22Rv1 (cell line): ENCODE measurements around the gene SOX5.

Experiments
- ZFX ChIP-seq: fragments of 450-650 bp; IDR thresholded peaks from 2 replicates; pipeline ENCODE4 v1.6.1; 2017; ENCODE audit warnings: antibody characterized with exemption, borderline replicate concordance
- TF ChIP-seq, protein P1 (sequence below): fragments of 450-650 bp; IDR thresholded peaks from 2 replicates; pipeline ENCODE4 v1.5.1; 2017; ENCODE audit warnings: mild to moderate bottlenecking

DNA sequence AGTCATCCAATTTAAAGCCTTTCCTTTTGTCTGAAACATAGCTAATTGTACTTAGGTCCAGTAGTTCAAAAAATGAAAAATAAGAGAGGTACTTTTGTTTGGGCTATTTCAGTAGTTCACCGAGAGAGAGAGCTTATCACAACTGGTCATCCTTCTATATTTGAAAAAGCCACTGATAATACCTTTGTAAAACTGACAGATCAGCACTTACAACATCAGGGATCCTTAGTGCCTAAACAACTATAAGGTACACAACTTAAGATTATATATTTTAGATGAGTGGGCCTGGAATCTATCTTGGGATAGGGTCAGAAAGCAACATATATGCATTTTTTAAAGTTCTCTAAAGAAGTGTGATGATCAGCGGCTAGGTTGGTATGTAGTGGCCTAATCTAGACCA is 97.9 kb downstream of the SOX5 start:
- TF ChIP-seq, protein P1, sequence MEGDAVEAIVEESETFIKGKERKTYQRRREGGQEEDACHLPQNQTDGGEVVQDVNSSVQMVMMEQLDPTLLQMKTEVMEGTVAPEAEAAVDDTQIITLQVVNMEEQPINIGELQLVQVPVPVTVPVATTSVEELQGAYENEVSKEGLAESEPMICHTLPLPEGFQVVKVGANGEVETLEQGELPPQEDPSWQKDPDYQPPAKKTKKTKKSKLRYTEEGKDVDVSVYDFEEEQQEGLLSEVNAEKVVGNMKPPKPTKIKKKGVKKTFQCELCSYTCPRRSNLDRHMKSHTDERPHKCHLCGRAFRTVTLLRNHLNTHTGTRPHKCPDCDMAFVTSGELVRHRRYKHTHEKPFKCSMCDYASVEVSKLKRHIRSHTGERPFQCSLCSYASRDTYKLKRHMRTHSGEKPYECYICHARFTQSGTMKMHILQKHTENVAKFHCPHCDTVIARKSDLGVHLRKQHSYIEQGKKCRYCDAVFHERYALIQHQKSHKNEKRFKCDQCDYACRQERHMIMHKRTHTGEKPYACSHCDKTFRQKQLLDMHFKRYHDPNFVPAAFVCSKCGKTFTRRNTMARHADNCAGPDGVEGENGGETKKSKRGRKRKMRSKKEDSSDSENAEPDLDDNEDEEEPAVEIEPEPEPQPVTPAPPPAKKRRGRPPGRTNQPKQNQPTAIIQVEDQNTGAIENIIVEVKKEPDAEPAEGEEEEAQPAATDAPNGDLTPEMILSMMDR, result no peak
- TF ChIP-seq ZFX, result no peak
